Adipose tissue (tissue), 3 donors: ENCODE measurements around the gene HCST. TPM values are rescaled to one million over a fixed set of nuclear protein-coding genes. Genes with fewer than 3 reads are reported as not detected.
"Not testable (repeated sequence)": the region's sequence is repeated elsewhere in the genome, so short reads cannot be mapped to it uniquely, and the experiment has no call there.

Experiments used
- H3K27ac ChIP-seq: one replicate; pipeline ENCODE4 v1.5.1; 2013; ENCODE audit warnings: low read depth, low read length
- WGBS, 3 donors: extraction: QIAGEN DNeasy Blood & Tissue Kit; methylation state at CpG; one replicate each; pipeline ENCODE4 v1.1.7; 2013; 5-methylcytosine and 5-hydroxymethylcytosine counted together
- polyA plus RNA-seq, 3 donors: library from polyadenylated mRNA; stranded (reverse); fragments of 200-250 nt; gene quantifications; one replicate each; pipeline ENCODE4 v1.2.3, GENCODE V29; 2013
- donor health status: healthy with polysubstance abuse.
- donor health status: Bipolar disorder and iron deficiency.
- donor health status: healthy.

The HCST gene
- polyA plus RNA-seq, 3 donors, result 4.1 to 21.1 (median 6.6) TPM

- H3K27ac ChIP-seq, result peak overlapping the region; percentile 34
- WGBS, 3 donors, result 0 to 1% (median 0%) methylated on average over 32 to 42 of the region's 43 CpGs
Measured at GRCh38 chr19:35899547-35900214, 2.6 kb upstream of the HCST start.

GRCh38 chr19:35901055-35901644, 1.2 kb upstream of the HCST start:
- peak overlapping the region; percentile 67 for H3K27ac ChIP-seq
- 82 to 86% (median 86%) methylated on average over 2 of the region's 2 CpGs for WGBS, 3 donors

- WGBS, 3 donors, result 60 to 66% (median 60%) methylated on average over 10 of the region's 10 CpGs
Measured at GRCh38 chr19:35902870-35903475, 644 bp downstream of the HCST start.

GRCh38 chr19:35903550-35904179, 1.3 kb downstream of the HCST start:
- H3K27ac ChIP-seq, result peak overlapping the region; percentile 0
- 3 to 5% (median 3%) methylated on average over 24 of the region's 24 CpGs for WGBS, 3 donors

More at GRCh38 chr19:35902870-35903475, 644 bp downstream of the HCST start:
- H3K27ac ChIP-seq, result peak overlapping the region; percentile 40

GRCh38 chr19:35904311-35905068, 2.2 kb downstream of the HCST start:
- no peak overlapping the region for H3K27ac ChIP-seq
- WGBS, 3 donors, result 76 to 85% (median 82%) methylated on average over 10 of the region's 10 CpGs

- peak overlapping the region; percentile 67 for H3K27ac ChIP-seq
- 74 to 83% (median 78%) methylated on average over 6 of the region's 6 CpGs for WGBS, 3 donors
Measured at GRCh38 chr19:35905178-35905727, 2.9 kb downstream of the HCST start.

- 50 to 57% (median 53%) methylated on average over 12 of the region's 12 CpGs for WGBS, 3 donors
- H3K27ac ChIP-seq, result no peak overlapping the region
Measured at GRCh38 chr19:35907377-35907745, 5.0 kb downstream of the HCST start.

- 46 to 67% (median 48%) methylated on average over 9 of the region's 9 CpGs for WGBS, 3 donors
- no peak within 1 kb of the TSS for H3K27ac ChIP-seq
Measured at GRCh38 chr19:35908010-35908441, 5.7 kb downstream of the HCST start, which contains the start of gene TYROBP. TSS of gene TYROBP (minus strand) at chr19:35908295. CDS start at chr19:35908228, 67 bp downstream.

- H3K27ac ChIP-seq, result peak overlapping the region; percentile 38
- 50 to 77% (median 60%) methylated on average over 9 to 10 of the region's 10 CpGs for WGBS, 3 donors
Measured at GRCh38 chr19:35908973-35909683, 6.8 kb downstream of the HCST start.

GRCh38 chr19:35909684-35910035, 7.3 kb downstream of the HCST start:
- 58 to 78% (median 59%) methylated on average over 6 of the region's 6 CpGs for WGBS, 3 donors
- H3K27ac ChIP-seq, result peak overlapping the region; percentile 38

GRCh38 chr19:35910355-35910754, 8.0 kb downstream of the HCST start:
- WGBS, 3 donors, result 87 to 91% (median 91%) methylated on average over 14 of the region's 14 CpGs
- not testable (repeated sequence) for H3K27ac ChIP-seq

- WGBS, 3 donors, result 48 to 61% (median 49%) methylated on average over 3 of the region's 3 CpGs
- H3K27ac ChIP-seq, result no peak overlapping the region
Measured at GRCh38 chr19:35911173-35911572, 8.8 kb downstream of the HCST start.

GRCh38 chr19:35911790-35912189, 9.5 kb downstream of the HCST start:
- H3K27ac ChIP-seq, result no peak overlapping the region
- WGBS, 3 donors, result 52 to 66% (median 57%) methylated on average over 5 of the region's 5 CpGs

- no peak overlapping the region for H3K27ac ChIP-seq
- WGBS, 3 donors, result 44 to 72% (median 48%) methylated on average over 7 of the region's 7 CpGs
Measured at GRCh38 chr19:35913589-35913988, 11.3 kb downstream of the HCST start.

GRCh38 chr19:35915443-35915842, 13.1 kb downstream of the HCST start:
- 56 to 64% (median 59%) methylated on average over 3 of the region's 3 CpGs for WGBS, 3 donors
- H3K27ac ChIP-seq, result peak overlapping the region; percentile 17

- 82 to 89% (median 84%) methylated on average over 11 of the region's 11 CpGs for WGBS, 3 donors
- no peak overlapping the region for H3K27ac ChIP-seq
Measured at GRCh38 chr19:35919306-35919705, 17.0 kb downstream of the HCST start.

GRCh38 chr19:35921012-35921411, 18.7 kb downstream of the HCST start:
- H3K27ac ChIP-seq, result no peak overlapping the region
- 85 to 88% (median 86%) methylated on average over 6 of the region's 6 CpGs for WGBS, 3 donors

GRCh38 chr19:35925501-35925900, 23.2 kb downstream of the HCST start:
- no peak overlapping the region for H3K27ac ChIP-seq
- WGBS, 3 donors, result 77 to 89% (median 88%) methylated on average over 3 of the region's 3 CpGs
